ENCODE data around the gene PHF21B.

The PHF21B gene

DNA sequence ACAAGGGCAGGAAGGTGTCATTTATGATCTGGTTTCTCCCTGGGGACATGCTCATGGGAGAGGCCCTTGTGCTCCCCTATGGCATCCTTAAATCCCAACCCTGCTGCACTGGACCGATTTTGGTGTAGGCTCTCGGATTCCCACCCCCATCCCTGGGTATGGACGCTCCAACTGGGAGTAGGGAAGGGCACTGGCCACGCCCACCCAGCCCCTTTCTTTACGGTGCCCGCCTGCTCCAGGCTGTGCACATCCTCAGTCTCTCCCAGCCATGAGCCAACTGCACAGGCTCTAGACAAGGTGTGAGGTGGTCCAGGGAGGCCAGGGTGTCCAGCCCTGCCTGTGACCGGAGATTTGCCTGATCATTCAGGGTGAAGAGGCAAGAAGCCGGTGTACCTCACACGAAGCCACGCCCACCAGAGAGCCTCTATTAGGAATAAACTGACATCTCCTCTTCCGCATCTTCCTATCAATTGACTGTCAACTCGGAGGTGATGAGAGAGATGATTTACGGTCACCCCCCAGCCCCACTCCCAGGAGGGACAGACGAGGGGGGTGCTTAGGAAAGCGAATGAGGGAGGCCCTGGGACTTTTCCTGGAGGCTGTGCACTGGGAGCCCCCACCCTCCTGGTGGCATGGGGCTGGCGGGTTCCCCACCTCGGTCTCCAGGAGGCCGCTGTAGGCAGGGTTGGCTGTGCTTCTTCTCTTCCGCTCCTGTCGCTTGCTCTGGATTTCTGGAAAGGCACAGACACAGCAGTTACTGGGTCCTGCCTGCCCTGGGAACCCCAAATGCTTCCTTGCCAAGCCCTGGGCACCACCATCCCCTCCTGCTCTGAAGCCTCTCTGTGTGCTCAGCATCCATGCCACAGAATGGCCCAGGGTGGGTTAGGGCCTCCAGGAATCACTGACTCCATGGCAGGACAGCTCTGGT lies 116.7 kb downstream of the PHF21B start:
- DNase-seq (ENCODE audit: low read depth), result no peak

DNA sequence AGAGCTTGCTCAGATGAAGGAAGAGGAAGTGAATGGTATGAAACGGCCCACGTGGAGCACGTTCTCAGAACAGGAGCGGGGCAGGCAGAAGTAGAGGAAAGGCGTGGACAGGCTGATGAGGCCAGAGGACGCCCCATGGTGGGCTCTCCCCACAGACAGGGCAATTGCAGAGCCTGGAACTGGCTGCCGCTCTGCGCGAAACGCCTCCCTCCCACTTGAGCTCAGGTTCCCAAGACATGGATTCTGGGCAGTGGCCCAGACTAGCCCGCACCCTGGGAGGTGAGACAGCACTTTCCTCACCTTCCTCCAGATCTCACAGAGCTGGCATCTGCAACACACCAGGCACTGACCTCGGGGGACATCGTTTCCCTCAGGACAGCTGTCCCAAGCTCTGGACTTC lies 117.6 kb downstream of the PHF21B start:
- no peak for DNase-seq (ENCODE audit: low read depth)

DNA sequence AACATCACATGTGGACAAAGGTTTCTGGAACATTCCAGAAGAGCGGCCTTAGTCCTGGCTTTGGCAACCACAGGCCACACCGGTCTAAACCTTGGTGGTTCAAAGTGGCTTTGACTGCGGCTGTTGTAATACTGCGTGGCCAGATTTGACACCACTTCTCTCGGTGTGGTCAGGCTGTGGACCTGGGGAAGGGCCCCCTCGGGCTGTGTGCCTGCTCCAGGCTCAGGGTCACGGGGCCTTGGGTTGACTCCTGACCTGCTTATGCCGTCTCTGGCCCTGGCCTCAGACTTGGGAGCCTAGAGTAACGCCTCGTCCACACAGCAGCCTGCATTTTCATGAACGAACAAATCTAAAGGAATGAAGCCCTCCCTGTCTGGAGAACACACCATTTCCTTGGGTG lies 118.0 kb downstream of the PHF21B start:
- no peak for DNase-seq (ENCODE audit: low read depth)

DNA sequence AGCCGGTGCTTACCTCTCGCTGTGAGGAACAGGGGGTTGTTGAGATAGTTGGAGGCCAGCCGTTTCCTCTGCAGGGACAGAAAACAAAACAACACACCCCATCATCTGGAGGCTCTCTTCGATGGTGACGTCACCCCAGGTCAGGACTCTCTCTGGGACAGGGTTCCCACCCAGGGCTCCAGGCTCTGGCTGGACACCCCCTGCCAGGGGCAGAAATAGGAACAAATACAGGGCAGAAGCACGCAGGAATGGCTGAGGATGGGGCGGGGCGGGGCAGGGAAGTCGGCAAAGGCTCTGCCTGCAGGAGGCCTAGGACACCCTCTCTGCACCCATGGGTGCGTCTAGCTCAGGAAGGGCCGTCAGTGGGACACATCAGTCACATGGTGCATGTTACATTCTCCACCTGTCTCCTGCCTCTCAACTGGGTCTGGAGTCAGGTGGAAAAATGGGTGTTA lies 118.5 kb downstream of the PHF21B start:
- DNase-seq (ENCODE audit: low read depth), result no peak

DNA sequence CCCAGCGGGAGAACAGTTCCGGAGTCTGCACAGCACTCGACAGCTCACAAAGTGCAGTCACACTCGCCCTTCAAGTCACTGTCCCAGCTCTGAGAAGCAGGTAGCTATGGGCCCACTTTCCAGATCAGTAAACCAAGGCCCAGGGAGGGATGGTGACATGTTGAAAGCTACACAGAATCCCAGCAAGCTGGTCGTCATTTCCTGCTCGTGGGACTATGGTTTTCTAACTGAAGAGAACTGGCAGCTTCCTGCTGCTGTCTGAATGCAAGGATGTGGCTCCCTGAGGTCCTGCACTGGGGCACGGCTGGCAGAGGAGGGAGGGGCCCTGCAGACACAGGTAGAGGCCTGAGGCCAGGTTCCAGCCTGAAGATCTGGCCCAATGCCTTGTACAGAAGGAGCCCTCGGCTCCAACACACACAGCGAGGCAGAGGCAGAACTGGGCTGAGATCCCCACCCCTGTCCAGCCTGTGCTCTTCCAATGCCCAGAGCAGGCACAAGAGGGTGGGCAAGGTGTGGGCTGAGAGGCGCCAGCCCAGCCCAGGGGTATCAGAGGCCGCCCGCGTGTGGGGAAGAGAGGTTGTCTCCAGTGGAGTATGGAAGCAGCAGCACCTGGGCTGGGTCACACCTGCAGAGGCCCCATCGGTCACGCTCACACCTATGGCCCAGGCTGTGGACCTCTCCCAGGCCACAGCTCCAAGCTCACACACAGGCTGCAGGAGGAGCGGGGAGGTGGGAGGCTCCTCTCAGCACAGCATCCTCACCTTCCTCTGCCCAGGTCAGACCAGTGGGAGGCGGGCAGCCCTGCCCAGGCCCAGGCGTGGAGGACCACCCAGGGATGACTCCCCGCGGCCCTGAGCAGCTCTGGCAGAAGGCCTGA lies 119.2 kb downstream of the PHF21B start:
- no peak for DNase-seq (ENCODE audit: low read depth)

DNA sequence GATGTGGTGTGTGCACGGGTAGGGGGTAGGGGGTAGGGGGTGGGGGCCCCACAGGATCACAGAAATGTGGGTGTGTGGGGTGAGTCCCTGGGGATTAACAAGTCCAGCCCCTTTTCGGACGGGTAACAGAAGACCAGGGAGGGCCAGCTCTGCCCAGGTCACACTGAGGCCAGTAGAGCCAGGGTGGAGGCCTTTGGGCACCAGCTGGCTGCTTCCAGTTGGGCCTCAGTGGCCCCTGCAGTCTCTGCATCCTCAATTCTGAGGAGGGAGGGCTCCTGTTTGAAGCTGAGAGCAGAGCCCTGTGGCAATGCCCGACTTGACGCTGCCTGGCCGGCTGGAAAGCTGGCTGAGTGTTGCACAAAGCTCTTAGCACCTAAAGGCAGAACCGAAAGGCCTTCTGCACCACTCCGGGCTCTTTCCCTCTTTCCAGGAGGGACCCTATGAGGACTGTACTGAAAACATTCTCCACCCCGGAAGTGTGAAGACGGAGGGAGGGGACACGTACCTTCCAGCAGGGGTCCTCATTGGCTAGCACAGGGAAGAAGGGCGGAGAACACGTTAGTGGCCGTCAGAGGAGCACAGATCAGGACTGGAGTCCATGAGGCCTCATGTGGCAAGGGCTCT lies 120.4 kb downstream of the PHF21B start:
- DNase-seq (ENCODE audit: low read depth), result no peak

GRCh38 chr22:44888491-44889254 lies 121.1 kb downstream of the PHF21B start:
- no peak for DNase-seq (ENCODE audit: low read depth)

DNA sequence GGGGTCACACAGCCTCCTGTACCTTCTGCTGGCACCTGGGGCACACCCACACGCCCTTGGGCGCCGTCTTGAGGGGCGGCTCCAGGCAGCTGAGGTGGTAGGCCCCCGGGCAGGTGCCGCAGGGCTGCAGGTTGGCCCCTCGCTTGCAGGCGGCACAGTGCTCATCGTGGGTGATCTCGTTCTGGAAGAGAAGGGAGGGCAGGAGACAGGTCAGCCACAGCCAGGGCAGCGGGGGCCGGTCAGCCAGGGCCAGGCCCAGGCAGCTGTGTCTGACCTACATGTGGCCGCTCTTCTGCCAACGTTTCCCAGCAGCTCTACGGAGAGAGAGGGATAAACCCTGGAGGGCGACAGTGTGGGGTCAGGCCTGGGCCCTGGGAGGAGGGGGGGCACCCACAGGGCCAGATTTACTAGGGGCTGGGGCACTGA lies 121.9 kb downstream of the PHF21B start:
- DNase-seq (ENCODE audit: low read depth), result no peak

DNA sequence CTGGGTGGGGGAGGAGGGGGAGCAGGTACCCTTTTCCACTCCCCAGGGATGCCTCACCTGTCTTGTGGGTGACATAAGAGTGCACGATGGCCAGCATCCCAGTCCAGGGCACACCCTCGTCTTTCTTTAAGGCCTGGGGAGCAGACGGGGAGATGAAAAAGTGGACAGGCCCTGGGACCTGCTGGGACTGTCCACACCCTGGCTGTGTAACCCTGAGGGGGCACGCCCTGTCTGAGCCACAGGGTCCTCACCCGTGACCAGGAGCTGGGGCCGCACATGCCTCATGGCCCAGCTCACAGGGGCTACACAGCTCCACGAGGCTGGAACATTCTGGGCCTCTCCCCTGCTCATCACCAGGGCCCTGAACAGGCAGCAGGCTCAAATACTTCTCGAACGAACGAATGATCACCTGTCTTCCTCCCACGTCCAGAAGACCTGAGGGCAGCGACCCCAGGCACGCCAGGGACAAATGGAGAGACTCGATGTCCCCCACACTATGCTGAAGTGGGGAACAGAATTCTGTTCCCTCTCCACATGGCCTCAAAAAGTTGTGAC lies 123.9 kb downstream of the PHF21B start:
- no peak for DNase-seq (ENCODE audit: low read depth)

DNA sequence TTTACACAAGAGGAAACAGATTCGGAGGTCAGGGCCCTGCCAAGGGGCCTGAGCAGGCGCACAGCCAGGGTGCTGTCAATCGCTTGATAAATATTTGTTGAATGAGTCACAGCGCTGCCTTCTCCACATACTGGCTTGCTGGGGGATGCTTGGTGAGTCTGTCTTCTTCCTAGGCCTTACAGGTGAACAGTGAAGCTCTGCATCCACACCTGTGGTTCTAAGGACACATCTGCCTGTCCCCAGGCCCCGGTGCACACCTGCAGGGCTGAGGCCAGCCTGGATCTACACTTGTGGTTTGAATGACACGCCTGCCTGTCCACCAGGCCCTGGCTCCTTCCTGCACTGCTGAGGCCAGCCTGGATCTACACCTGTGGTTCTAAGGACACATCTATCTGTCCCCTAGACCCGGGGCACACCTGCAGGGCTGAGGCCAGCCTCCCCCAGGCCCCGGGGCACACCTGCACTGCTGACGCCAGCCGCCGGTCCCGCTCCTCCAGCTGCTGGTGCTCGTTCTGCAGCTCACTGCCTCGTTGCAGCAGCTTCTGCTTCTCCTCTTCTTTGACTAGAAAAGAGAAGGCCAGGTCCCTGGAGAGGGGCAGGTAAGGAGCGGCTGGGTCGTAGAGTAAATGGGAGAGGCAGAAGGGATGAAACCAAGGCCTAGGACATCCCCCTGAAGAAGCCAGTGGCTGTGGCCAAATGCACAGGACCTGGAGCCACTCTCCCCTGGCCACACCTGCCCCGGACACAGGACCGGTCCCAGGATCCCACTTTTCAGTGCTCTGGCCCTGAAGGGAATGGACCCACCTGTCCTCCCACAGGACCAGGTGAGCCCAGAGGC lies 124.6 kb downstream of the PHF21B start:
- no peak for DNase-seq (ENCODE audit: low read depth)

GRCh38 chr22:44884562-44884961 lies 125.2 kb downstream of the PHF21B start:
- DNase-seq (ENCODE audit: low read depth), result no peak

- DNase-seq (ENCODE audit: low read depth), result no peak
Observed at GRCh38 chr22:44883011-44883421, 126.8 kb downstream of the PHF21B start.

- DNase-seq (ENCODE audit: low read depth), result no peak
Observed at GRCh38 chr22:44882226-44882905, 127.4 kb downstream of the PHF21B start.

DNA sequence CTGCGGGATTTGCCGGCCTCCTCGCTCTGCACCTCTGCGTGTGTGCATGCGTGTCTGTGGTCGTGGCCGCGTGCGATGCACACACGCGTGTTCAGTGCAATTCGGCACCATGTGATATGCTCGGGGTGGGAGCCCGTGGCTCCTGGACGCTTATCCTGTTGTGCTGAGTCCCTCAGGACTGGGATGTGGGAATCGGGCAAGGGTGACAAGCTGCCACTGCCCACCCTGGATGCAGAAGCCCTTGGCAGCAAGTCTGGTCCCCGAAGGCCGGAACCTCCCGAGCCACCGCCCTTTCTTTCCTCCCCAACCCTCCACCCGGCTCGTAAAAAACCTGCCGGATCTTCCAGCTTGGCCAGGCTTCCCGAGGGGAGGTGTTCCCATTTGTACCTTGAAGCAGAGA lies 128.2 kb downstream of the PHF21B start:
- no peak for DNase-seq (ENCODE audit: low read depth)

GRCh38 chr22:44880610-44881290 lies 129.1 kb downstream of the PHF21B start:
- DNase-seq (ENCODE audit: low read depth), result no peak

- no peak for DNase-seq (ENCODE audit: low read depth)
Observed at GRCh38 chr22:44879301-44879680, 130.5 kb downstream of the PHF21B start.

DNA sequence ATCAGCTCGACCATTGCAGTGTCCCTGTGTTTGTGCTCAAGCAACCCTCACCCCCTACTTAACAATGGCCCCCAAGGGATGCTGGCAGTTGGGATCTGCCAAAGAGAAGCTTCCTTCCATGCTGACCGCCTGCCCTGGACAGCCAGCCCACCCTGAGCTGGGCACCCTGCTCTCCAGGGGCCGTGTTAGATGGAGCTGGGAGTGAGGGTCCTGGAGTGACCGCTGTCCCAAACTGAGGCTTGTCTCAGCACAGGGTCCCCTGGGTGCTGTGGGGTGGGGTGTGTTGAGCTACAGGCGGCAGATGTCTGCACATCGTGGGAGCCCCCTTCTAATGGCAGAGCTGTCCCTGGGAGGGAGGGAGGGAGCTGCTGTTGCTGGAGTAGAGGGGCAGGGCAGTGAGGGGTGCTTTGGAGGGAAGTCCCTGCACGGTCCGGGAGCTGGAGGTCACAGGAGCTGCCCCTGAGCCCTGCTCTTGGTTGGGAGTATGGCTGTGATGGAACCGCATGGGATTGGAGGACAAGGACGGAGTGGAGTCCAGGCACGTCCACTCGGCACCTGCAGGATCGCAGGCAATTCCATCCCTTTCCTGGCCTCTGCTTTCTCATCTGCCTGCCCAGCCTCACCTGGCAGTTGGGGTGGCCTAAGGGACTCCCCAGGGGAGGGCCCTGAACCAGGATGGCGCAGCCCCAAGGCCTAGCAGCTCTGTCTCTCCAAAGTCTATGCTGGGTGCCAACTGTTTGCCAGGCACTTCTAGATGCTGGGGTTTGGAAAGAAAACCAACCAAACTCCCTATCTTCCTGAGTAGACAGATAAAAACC lies 131.1 kb downstream of the PHF21B start:
- no peak for DNase-seq (ENCODE audit: low read depth)

DNA sequence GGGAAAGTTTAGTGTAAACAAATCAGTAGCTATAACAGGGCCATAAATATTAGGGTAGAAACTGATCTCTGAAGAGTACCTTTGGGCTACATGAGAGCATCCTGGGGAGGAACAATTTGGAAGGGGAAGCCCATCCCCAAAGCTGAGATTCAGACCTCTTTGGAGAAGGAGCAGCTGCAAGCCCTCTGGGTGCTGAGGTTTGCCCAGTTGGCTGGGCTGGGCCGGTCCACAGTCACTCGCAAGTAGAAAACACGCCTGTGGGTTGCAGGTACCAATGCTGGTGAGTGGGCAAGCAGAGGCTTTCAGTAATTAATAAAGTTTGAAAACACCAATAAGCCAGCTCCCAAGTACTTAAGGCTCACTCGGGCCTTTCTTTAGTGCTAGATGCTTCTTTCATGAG lies 132.9 kb downstream of the PHF21B start:
- no peak for DNase-seq (ENCODE audit: low read depth)

Data from fibroblast of gingiva (primary cell).